Epithelial cell of proximal tubule (primary cell): ENCODE data around the gene ARFRP1. TPM values are rescaled to one million over a fixed set of nuclear protein-coding genes. Genes with fewer than 3 reads are reported as not detected.

Source experiments
- DNase-seq: peaks from one replicate; pipeline ENCODE4 v3.0.0-alpha.2; 2011; ENCODE audit warnings: low read depth
- H3K4me3 ChIP-seq: 2 replicates; pipeline ENCODE4 v1.5.1; 2011; ENCODE audit warnings: low read depth, mild to moderate bottlenecking, low read length
- total RNA-seq: library from RNA; depleted of rRNA; stranded (reverse); fragments of >200 nt; gene quantifications from 2 replicates; pipeline ENCODE4 v1.2.3, GENCODE V29; 2015
- TF ChIP-seq, protein P1 (sequence below): conservative IDR thresholded peaks from 2 replicates; pipeline ENCODE4 v1.5.1; 2012; ENCODE audit warnings: low read depth, mild to moderate bottlenecking, low read length

ARFRP1 gene
- total RNA-seq, 1 donor from 2014 or later, result 49.0 TPM

GRCh38 chr20:63739130-63740069 lies 31.6 kb upstream of the ARFRP1 start, which contains the start of gene SLC2A4RG:
Gene SLC2A4RG (plus strand): TSS chr20:63739776. CDS start chr20:63739913, 137 bp downstream.
- DNase-seq, result no peak
- peak within 1 kb of the TSS; percentile 68 for H3K4me3 ChIP-seq
- TF ChIP-seq, protein P1, sequence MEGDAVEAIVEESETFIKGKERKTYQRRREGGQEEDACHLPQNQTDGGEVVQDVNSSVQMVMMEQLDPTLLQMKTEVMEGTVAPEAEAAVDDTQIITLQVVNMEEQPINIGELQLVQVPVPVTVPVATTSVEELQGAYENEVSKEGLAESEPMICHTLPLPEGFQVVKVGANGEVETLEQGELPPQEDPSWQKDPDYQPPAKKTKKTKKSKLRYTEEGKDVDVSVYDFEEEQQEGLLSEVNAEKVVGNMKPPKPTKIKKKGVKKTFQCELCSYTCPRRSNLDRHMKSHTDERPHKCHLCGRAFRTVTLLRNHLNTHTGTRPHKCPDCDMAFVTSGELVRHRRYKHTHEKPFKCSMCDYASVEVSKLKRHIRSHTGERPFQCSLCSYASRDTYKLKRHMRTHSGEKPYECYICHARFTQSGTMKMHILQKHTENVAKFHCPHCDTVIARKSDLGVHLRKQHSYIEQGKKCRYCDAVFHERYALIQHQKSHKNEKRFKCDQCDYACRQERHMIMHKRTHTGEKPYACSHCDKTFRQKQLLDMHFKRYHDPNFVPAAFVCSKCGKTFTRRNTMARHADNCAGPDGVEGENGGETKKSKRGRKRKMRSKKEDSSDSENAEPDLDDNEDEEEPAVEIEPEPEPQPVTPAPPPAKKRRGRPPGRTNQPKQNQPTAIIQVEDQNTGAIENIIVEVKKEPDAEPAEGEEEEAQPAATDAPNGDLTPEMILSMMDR, result no peak

GRCh38 chr20:63738687-63739129 lies 30.9 kb upstream of the ARFRP1 start:
- TF ChIP-seq, protein P1, result no peak
- DNase-seq, result no peak
- peak overlapping the region; percentile 38 for H3K4me3 ChIP-seq

- no peak for DNase-seq
- TF ChIP-seq, protein P1, result no peak
- no peak overlapping the region for H3K4me3 ChIP-seq
Measured at GRCh38 chr20:63737945-63738686, 30.3 kb upstream of the ARFRP1 start.

DNA sequence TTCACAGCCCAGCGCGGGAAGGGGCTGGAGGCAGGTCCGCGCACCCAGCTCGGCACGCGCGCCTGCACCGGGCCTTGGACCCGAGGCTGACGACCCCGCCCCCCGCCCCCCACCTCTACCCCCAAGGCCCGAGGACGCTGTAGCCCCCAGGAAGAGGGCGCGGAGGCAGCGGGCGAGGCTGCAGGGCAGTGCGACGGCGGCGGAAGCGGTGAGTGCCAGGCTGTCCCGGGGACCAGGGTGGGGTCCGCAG lies 29.8 kb upstream of the ARFRP1 start:
- H3K4me3 ChIP-seq, result no peak overlapping the region
- TF ChIP-seq, protein P1, result no peak
- DNase-seq, result no peak

DNA sequence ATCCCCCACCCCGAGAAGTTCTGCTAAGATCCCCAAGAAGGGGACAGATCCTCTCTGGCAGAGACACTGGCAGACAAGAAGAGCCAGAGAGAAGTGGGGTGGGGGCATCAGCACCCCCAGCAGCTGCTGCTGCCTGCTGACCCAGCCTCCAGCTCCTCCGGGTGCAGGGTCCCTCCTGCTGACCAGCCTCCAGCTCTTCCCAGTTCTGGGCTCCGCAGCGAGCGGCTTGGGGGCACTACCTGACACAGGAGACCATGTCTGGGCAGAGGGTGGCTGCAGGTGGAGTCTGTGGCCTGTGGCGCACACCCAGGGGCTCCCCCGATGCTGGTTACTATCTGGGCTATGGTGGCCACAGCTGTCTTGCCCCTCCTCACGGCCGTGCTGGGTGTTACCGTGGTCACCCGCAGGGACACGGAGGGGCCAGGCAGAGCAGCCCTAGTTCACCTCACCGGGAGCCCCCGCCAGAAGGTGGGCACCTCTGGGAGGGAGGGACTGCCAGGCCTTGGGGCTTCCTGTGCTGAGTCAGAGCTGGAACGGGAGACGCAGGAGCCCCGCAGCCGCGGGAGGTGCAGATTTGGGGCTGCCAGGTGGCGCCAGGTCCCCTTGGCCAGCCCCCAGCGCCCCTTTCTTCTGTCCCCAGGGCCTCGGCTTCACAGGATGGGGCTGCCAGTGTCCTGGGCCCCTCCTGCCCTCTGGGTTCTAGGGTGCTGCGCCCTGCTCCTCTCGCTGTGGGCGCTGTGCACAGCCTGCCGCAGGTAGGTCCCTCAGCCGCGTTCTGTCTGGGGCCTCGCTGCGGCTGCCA lies 29.3 kb upstream of the ARFRP1 start:
- TF ChIP-seq, protein P1, result no peak

DNA sequence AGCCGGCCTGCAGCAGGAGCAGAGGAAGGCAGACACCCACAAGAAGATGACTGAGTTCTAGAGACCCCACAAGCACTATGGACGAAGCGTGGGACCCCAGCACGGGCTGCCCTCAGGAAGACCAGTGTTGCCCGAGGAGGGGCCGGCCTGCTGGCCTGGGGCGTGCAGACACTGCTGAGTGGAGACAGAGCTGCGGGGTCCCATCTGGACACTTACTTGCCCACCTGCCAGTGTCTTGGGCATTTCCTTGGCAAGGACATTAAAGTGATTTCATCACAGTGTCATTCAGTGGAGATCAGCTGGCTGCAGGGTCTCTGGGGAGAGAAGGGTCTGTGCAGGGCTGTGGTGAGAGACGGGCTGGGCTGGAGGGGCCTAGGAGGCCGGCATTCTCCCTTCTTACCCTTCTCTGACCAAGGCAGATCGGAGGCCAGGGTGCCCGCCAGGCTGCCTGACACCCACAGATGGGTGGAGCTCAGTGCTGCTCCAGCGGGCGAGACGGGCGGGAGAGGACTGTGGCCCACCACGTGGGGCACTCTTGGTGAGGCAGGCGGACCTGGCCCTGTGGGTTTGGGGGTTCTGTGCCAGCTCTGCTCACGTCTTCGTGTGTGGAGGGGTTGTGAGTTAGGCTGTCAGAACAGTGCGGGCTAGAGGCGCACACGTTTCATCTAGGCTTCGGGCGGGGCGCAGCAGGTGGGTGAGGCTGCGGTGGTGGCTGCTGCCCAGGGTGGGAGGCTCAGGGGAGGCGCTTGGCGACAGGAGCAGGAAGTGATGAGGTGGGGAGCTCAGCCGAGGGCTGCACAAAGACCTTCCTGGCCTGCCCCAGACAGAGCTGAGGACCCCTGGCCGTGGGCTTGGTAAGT lies 28.3 kb upstream of the ARFRP1 start, which contains the start of gene LIME1:
Gene LIME1, plus strand, starts transcription at position 806 of the 860 bp plus-strand sequence. CDS start 886 bp downstream, outside the sequence.
- no peak for DNase-seq
- TF ChIP-seq, protein P1, result no peak
- H3K4me3 ChIP-seq, result no peak within 1 kb of the TSS

More for the DNA sequence above, 29.3 kb upstream of the ARFRP1 start:
- H3K4me3 ChIP-seq, result no peak overlapping the region
- DNase-seq, result no peak
